WTC11 (cell line): ENCODE data around the gene P4HB.

Source experiments
- ATF2 ChIP-seq: sonication (generic); formaldehyde crosslinking; IDR thresholded peaks from 2 replicates; pipeline ENCODE4 v1.8.1; 2022; ENCODE audit warnings: low read depth, missing genetic modification reagents, borderline replicate concordance
- CREM ChIP-seq: sonication (generic); formaldehyde crosslinking; IDR thresholded peaks from 2 replicates; pipeline ENCODE4 v1.8.1; 2022; ENCODE audit warnings: mild to moderate bottlenecking, missing genetic modification reagents, moderate library complexity
- MYBL2 ChIP-seq: sonication (generic); formaldehyde crosslinking; IDR thresholded peaks from 2 replicates; pipeline ENCODE4 v1.8.1; 2023; ENCODE audit warnings: mild to moderate bottlenecking, moderate library complexity, missing genetic modification reagents
- NR2C2 ChIP-seq: sonication (generic); formaldehyde crosslinking; IDR thresholded peaks from 2 replicates; pipeline ENCODE4 v1.8.0; 2022; ENCODE audit warnings: mild to moderate bottlenecking, missing genetic modification reagents
- SP1 ChIP-seq: sonication (generic); formaldehyde crosslinking; conservative IDR thresholded peaks from 2 replicates; pipeline ENCODE4 v1.8.1; 2022; ENCODE audit warnings: missing genetic modification reagents
- ZBTB21 ChIP-seq: sonication (generic); formaldehyde crosslinking; IDR thresholded peaks from 2 replicates; pipeline ENCODE4 v1.8.1; 2023; ENCODE audit warnings: mild to moderate bottlenecking, missing genetic modification reagents, borderline replicate concordance
- TF ChIP-seq, protein P1 (sequence below): fragments of 200-600 bp; IDR thresholded peaks from 2 replicates; pipeline ENCODE4 v1.8.0; 2022; ENCODE audit warnings: antibody characterized with exemption
- TF ChIP-seq, protein P2 (sequence below): sonication (generic); formaldehyde crosslinking; IDR thresholded peaks from 2 replicates; pipeline ENCODE4 v1.8.0; 2022; ENCODE audit warnings: mild to moderate bottlenecking, missing genetic modification reagents
- TF ChIP-seq, protein P3 (sequence below): sonication (generic); formaldehyde crosslinking; IDR thresholded peaks from 2 replicates; pipeline ENCODE4 v1.8.1; 2023; ENCODE audit warnings: mild to moderate bottlenecking, missing genetic modification reagents, moderate library complexity

DNA sequence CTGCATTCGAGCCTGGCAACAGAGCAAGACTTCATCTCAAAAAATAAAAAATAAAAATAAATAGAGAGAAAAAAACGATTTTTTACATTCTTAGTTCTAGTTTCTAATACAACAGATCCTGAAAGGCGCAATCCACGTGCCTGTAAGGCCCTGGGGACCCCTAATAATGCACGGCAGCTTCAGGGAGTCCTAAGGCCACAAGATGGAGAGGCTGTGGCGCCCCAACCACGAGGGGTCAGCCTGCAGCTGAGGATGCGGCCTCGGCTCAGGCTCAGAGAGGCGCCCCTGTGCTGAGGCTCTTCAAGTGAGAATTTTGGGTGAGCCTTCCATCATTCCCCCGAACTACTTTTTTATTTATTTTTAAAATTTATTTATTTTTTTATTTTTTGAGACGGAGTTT is 10.9 kb downstream of the P4HB start:
- TF ChIP-seq, protein P1, sequence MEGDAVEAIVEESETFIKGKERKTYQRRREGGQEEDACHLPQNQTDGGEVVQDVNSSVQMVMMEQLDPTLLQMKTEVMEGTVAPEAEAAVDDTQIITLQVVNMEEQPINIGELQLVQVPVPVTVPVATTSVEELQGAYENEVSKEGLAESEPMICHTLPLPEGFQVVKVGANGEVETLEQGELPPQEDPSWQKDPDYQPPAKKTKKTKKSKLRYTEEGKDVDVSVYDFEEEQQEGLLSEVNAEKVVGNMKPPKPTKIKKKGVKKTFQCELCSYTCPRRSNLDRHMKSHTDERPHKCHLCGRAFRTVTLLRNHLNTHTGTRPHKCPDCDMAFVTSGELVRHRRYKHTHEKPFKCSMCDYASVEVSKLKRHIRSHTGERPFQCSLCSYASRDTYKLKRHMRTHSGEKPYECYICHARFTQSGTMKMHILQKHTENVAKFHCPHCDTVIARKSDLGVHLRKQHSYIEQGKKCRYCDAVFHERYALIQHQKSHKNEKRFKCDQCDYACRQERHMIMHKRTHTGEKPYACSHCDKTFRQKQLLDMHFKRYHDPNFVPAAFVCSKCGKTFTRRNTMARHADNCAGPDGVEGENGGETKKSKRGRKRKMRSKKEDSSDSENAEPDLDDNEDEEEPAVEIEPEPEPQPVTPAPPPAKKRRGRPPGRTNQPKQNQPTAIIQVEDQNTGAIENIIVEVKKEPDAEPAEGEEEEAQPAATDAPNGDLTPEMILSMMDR: no peak
- TF ChIP-seq, protein P2, sequence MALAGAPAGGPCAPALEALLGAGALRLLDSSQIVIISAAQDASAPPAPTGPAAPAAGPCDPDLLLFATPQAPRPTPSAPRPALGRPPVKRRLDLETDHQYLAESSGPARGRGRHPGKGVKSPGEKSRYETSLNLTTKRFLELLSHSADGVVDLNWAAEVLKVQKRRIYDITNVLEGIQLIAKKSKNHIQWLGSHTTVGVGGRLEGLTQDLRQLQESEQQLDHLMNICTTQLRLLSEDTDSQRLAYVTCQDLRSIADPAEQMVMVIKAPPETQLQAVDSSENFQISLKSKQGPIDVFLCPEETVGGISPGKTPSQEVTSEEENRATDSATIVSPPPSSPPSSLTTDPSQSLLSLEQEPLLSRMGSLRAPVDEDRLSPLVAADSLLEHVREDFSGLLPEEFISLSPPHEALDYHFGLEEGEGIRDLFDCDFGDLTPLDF: no peak
- TF ChIP-seq CREM (CRISPR knock-in tag) (no peak), ATF2 (no peak), ZBTB21 (CRISPR knock-in tag) (no peak), NR2C2 (CRISPR knock-in tag) (no peak), MYBL2 (CRISPR knock-in tag) (no peak), SP1 (CRISPR knock-in tag) (no peak)
- TF ChIP-seq, protein P3, sequence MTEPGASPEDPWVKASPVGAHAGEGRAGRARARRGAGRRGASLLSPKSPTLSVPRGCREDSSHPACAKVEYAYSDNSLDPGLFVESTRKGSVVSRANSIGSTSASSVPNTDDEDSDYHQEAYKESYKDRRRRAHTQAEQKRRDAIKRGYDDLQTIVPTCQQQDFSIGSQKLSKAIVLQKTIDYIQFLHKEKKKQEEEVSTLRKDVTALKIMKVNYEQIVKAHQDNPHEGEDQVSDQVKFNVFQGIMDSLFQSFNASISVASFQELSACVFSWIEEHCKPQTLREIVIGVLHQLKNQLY (CRISPR knock-in tag): no peak
